PC-9 (cell line): ENCODE data around the gene LRRTM2. TPM values are rescaled to one million over a fixed set of nuclear protein-coding genes. Genes with fewer than 3 reads are reported as not detected.

Experiments used
- BruUV-seq: library from RNA; stranded (reverse); fragments of 400-500 nt; replicated peaks from 2 replicates; lab custom pipeline; 2021; lab: Mats Ljungman, UMichigan
- CTCF ChIA-PET: fragments of 300-600 bp; sonication (Branson Sonifier 250); formaldehyde crosslinking; loops from one replicate; lab custom pipeline; 2022; ENCODE audit warnings: antibody characterized with exemption; lab: Charles Lee
- POLR2A ChIA-PET: fragments of 300-600 bp; sonication (Branson Sonifier 250); formaldehyde crosslinking; loops from one replicate; lab custom pipeline; 2022; ENCODE audit warnings: antibody characterized with exemption; ENCODE audit not compliant: unreplicated experiment; lab: Charles Lee
- DNase-seq, 2 experiments: peaks; one replicate each; pipeline versions ENCODE4 v3.0.0 to v3.0.0-alpha.2; 2015 to 2022; ENCODE audit warnings: mixed read lengths in 1 of 2
- H2AFZ ChIP-seq: fragments of 200-600 bp; sonication (generic); 2 replicates; pipeline ENCODE4 v1.8.1; 2017; ENCODE audit warnings: antibody characterized with exemption
- H3F3A ChIP-seq: fragments of 200-600 bp; sonication (generic); 2 replicates; pipeline ENCODE4 v1.8.1; 2017; ENCODE audit warnings: antibody characterized with exemption, mild to moderate bottlenecking, low read depth; ENCODE audit not compliant: insufficient read depth
- H3K27ac ChIP-seq: fragments of 200-600 bp; sonication (generic); 2 replicates; pipeline ENCODE4 v1.6.1; 2016; ENCODE audit warnings: mixed run types
- H3K27me3 ChIP-seq: fragments of 200-600 bp; sonication (generic); 2 replicates; pipeline ENCODE4 v1.6.1; 2016; ENCODE audit warnings: low read depth, mixed run types; ENCODE audit not compliant: insufficient read depth
- H3K36me3 ChIP-seq: fragments of 200-600 bp; sonication (generic); 2 replicates; pipeline ENCODE4 v1.6.1; 2016; ENCODE audit warnings: low read depth, mixed run types
- H3K4me1 ChIP-seq: fragments of 200-600 bp; sonication (generic); replicated peaks from 2 replicates; pipeline ENCODE4 v1.6.1; 2016; ENCODE audit warnings: mixed run types; ENCODE audit not compliant: insufficient read depth
- H3K4me2 ChIP-seq: fragments of 200-600 bp; sonication (generic); 2 replicates; pipeline ENCODE4 v1.6.1; 2017; ENCODE audit warnings: mixed run types
- H3K4me3 ChIP-seq: fragments of 200-600 bp; sonication (generic); 2 replicates; pipeline ENCODE4 v1.6.1; 2016; ENCODE audit warnings: mixed run types
- H3K79me2 ChIP-seq: fragments of 200-600 bp; sonication (generic); 2 replicates; pipeline ENCODE4 v1.6.1; 2017; ENCODE audit warnings: low read depth, mixed run types
- H3K9me2 ChIP-seq: fragments of 200-600 bp; sonication (generic); 2 replicates; pipeline ENCODE4 v1.8.1; 2017; ENCODE audit warnings: mild to moderate bottlenecking; ENCODE audit not compliant: insufficient read depth
- H3K9me3 ChIP-seq: fragments of 200-600 bp; sonication (generic); 2 replicates; pipeline ENCODE4 v1.8.1; 2016; ENCODE audit warnings: low read depth; ENCODE audit not compliant: insufficient read depth
- H4K20me1 ChIP-seq: fragments of 200-600 bp; sonication (generic); 2 replicates; pipeline ENCODE4 v1.8.1; 2017; ENCODE audit not compliant: insufficient read depth
- CTCF ChIP-seq: fragments of 200-600 bp; sonication (generic); conservative IDR thresholded peaks from 2 replicates; pipeline ENCODE4 v1.6.1; 2017; ENCODE audit warnings: mixed run types, antibody characterized with exemption, mild to moderate bottlenecking, moderate library complexity
- EZH2 ChIP-seq: fragments of 200-600 bp; sonication (generic); IDR thresholded peaks from 2 replicates; pipeline ENCODE4 v1.8.0; 2017; ENCODE audit warnings: antibody characterized with exemption, low read depth
- intact Hi-C: fragments of 100-400 bp; cut with micrococcal nuclease; formaldehyde crosslinking; loops from one replicate; pipeline ENCODE4 v1.10.0; 2022; ENCODE audit not compliant: unreplicated experiment
- total RNA-seq: library from RNA; stranded (reverse); gene quantifications from 2 replicates; pipeline ENCODE4 v1.2.3, GENCODE V29; 2021

LRRTM2 gene
- total RNA-seq, 1 experiment from 2014 or later: not detected

- BruUV-seq: no TSS peak
- no peaks in the 10 kb centered on the region for H3K4me1 ChIP-seq
- H3K27ac ChIP-seq: no peak overlapping the region
- no peak overlapping the region for H2AFZ ChIP-seq
- peaks cover 46% of the 10 kb centered on the region for H3K36me3 ChIP-seq
- H3K79me2 ChIP-seq: 0 out of 2 replicates have a peak, but pooled peaks cover 7% of the 10 kb centered on the region
- POLR2A ChIA-PET: no interaction called here
- DNase-seq: no peak
- intact Hi-C loops: no loop called here
- H3K9me2 ChIP-seq: no peaks in the 10 kb centered on the region
- no peaks in the 10 kb centered on the region for H3K27me3 ChIP-seq
- peaks cover 26% of the 10 kb centered on the region; the same call in 1 of the 2 replicates for H3F3A ChIP-seq
- no peak overlapping the region for H3K4me2 ChIP-seq
- CTCF ChIA-PET: no interaction called here
- TF ChIP-seq EZH2 (no peak), CTCF (no peak)
- no peaks in the 10 kb centered on the region; the same call in 1 of the 2 replicates for H4K20me1 ChIP-seq
- no peak overlapping the region for H3K4me3 ChIP-seq
- H3K9me3 ChIP-seq: peaks cover 9% of the 10 kb centered on the region
These were observed 15.5 kb upstream of the LRRTM2 start for GRCh38 chr5:138890644-138891043.

GRCh38 chr5:138889994-138890393 is 14.9 kb upstream of the LRRTM2 start:
- no peak overlapping the region for H2AFZ ChIP-seq
- DNase-seq: no peak
- H3K4me1 ChIP-seq: no peaks in the 10 kb centered on the region
- peaks cover 5% of the 10 kb centered on the region; the same call in 1 of the 2 replicates for H3K79me2 ChIP-seq
- no peaks in the 10 kb centered on the region for H3K9me2 ChIP-seq
- intact Hi-C loops: no loop called here
- H3K4me2 ChIP-seq: no peak overlapping the region
- H3K27me3 ChIP-seq: no peaks in the 10 kb centered on the region
- no TSS peak for BruUV-seq
- ChIA-PET CTCF (no interaction called here), POLR2A (no interaction called here)
- peaks cover under 1% of the 10 kb centered on the region; the same call in 1 of the 2 replicates for H4K20me1 ChIP-seq
- H3K27ac ChIP-seq: no peak overlapping the region
- H3K9me3 ChIP-seq: peaks cover 9% of the 10 kb centered on the region; the same call in 1 of the 2 replicates
- TF ChIP-seq CTCF (no peak), EZH2 (no peak)
- peaks cover 50% of the 10 kb centered on the region for H3K36me3 ChIP-seq
- H3F3A ChIP-seq: peaks cover 23% of the 10 kb centered on the region; the same call in 1 of the 2 replicates
- no peak overlapping the region for H3K4me3 ChIP-seq

- ChIA-PET POLR2A (no interaction called here), CTCF (no interaction called here)
- peaks cover 55% of the 10 kb centered on the region for H3K79me2 ChIP-seq
- no peak overlapping the region for H3K27ac ChIP-seq
- TF ChIP-seq EZH2: no peak
- TF ChIP-seq CTCF: no peak
- no peaks in the 10 kb centered on the region for H3K27me3 ChIP-seq
- H3K4me3 ChIP-seq: no peak overlapping the region
- peaks cover 15% of the 10 kb centered on the region; the same call in 1 of the 2 replicates for H3F3A ChIP-seq
- H4K20me1 ChIP-seq: peaks cover 41% of the 10 kb centered on the region
- no peaks in the 10 kb centered on the region for H3K9me2 ChIP-seq
- DNase-seq: no peak
- peaks cover 43% of the 10 kb centered on the region for H3K36me3 ChIP-seq
- H3K4me1 ChIP-seq: peaks cover 16% of the 10 kb centered on the region
- intact Hi-C loops: loop anchor here (5.0 kb wide), 1 partner anchor 232 kb away; no protein-coding TSS in a partner anchor
- H3K9me3 ChIP-seq: peaks cover under 1% of the 10 kb centered on the region; the same call in 1 of the 2 replicates
- no peak overlapping the region for H2AFZ ChIP-seq
- H3K4me2 ChIP-seq: no peak overlapping the region
- BruUV-seq: no TSS peak
These were observed 9.4 kb upstream of the LRRTM2 start for GRCh38 chr5:138884554-138884953.
